ENCODE results near the gene CHMP4A. TPM values are rescaled to one million over a fixed set of nuclear protein-coding genes. Genes with fewer than 3 reads are reported as not detected.

Gene CHMP4A
- total and polyA plus RNA-seq, 9 of the 15 experiments (the other 6 are each of a cell fraction or from before 2014, with no cell fraction given) = 28.8 to 104 (median 52.7) TPM

- TF ChIP-seq DLX4 (CRISPR knock-in tag; IDR thresholded peaks at IDR 0.05) = no peak
- TF ChIP-seq SMARCA5 (IDR thresholded peaks at IDR 0.05) = no peak
- TF ChIP-seq SMARCB1 (IDR thresholded peaks at IDR 0.05; ENCODE audit: insufficient read length, low read depth) = no peak
- TF ChIP-seq, protein P1, sequence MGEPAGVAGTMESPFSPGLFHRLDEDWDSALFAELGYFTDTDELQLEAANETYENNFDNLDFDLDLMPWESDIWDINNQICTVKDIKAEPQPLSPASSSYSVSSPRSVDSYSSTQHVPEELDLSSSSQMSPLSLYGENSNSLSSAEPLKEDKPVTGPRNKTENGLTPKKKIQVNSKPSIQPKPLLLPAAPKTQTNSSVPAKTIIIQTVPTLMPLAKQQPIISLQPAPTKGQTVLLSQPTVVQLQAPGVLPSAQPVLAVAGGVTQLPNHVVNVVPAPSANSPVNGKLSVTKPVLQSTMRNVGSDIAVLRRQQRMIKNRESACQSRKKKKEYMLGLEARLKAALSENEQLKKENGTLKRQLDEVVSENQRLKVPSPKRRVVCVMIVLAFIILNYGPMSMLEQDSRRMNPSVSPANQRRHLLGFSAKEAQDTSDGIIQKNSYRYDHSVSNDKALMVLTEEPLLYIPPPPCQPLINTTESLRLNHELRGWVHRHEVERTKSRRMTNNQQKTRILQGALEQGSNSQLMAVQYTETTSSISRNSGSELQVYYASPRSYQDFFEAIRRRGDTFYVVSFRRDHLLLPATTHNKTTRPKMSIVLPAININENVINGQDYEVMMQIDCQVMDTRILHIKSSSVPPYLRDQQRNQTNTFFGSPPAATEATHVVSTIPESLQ (CRISPR knock-in tag; IDR thresholded peaks at IDR 0.05) = peak; percentile 40; the same call in 1 of the 2 replicates
- TF ChIP-seq, protein P2, sequence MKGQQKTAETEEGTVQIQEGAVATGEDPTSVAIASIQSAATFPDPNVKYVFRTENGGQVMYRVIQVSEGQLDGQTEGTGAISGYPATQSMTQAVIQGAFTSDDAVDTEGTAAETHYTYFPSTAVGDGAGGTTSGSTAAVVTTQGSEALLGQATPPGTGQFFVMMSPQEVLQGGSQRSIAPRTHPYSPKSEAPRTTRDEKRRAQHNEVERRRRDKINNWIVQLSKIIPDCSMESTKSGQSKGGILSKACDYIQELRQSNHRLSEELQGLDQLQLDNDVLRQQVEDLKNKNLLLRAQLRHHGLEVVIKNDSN (CRISPR knock-in tag; IDR thresholded peaks at IDR 0.05) = no peak
- no peak for TF ChIP-seq ZNF253 (CRISPR knock-in tag; conservative IDR thresholded peaks at IDR 0.05)
- no peak for TF ChIP-seq OTX1 (CRISPR knock-in tag; IDR thresholded peaks at IDR 0.05)
- TF ChIP-seq MAX (CRISPR knock-in tag; IDR thresholded peaks at IDR 0.05) = peak; percentile 97
- peak; percentile 75 for TF ChIP-seq E2F3 (CRISPR knock-in tag; IDR thresholded peaks at IDR 0.05)
- TF ChIP-seq PHB2 (IDR thresholded peaks at IDR 0.05; ENCODE audit: low read depth) = no peak
- TF ChIP-seq ZBED1 (IDR thresholded peaks at IDR 0.05) = no peak
- no peak for TF ChIP-seq ZFP30 (CRISPR knock-in tag; IDR thresholded peaks at IDR 0.05; ENCODE audit: borderline replicate concordance)
- peak; percentile 94 for TF ChIP-seq POLR2G (IDR thresholded peaks at IDR 0.05; ENCODE audit: low read depth, low read length)
- no peak; the same call in 1 of the 2 replicates for TF ChIP-seq LCOR (CRISPR knock-in tag; IDR thresholded peaks at IDR 0.05)
- TF ChIP-seq BMI1 (IDR thresholded peaks at IDR 0.05; ENCODE audit: low read length) = peak; percentile 54; the same call in 1 of the 2 replicates
- TF ChIP-seq RBM15 (IDR thresholded peaks at IDR 0.05; ENCODE audit: insufficient read depth, low read length) = no peak
- no peak for TF ChIP-seq RFX7 (CRISPR knock-in tag; IDR thresholded peaks at IDR 0.05)
- TF ChIP-seq HES1 (IDR thresholded peaks at IDR 0.05; ENCODE audit: low read depth) = no peak
- no peak for TF ChIP-seq TRIM28 (IDR thresholded peaks at IDR 0.05)
- TF ChIP-seq, protein P3, sequence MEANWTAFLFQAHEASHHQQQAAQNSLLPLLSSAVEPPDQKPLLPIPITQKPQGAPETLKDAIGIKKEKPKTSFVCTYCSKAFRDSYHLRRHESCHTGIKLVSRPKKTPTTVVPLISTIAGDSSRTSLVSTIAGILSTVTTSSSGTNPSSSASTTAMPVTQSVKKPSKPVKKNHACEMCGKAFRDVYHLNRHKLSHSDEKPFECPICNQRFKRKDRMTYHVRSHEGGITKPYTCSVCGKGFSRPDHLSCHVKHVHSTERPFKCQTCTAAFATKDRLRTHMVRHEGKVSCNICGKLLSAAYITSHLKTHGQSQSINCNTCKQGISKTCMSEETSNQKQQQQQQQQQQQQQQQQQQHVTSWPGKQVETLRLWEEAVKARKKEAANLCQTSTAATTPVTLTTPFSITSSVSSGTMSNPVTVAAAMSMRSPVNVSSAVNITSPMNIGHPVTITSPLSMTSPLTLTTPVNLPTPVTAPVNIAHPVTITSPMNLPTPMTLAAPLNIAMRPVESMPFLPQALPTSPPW (CRISPR knock-in tag; IDR thresholded peaks at IDR 0.05) = peak; percentile 61
- TF ChIP-seq, protein P4, sequence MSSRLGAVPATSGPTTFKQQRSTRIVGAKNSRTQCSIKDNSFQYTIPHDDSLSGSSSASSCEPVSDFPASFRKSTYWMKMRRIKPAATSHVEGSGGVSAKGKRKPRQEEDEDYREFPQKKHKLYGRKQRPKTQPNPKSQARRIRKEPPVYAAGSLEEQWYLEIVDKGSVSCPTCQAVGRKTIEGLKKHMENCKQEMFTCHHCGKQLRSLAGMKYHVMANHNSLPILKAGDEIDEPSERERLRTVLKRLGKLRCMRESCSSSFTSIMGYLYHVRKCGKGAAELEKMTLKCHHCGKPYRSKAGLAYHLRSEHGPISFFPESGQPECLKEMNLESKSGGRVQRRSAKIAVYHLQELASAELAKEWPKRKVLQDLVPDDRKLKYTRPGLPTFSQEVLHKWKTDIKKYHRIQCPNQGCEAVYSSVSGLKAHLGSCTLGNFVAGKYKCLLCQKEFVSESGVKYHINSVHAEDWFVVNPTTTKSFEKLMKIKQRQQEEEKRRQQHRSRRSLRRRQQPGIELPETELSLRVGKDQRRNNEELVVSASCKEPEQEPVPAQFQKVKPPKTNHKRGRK (tag; IDR thresholded peaks at IDR 0.05) = no peak
Observed at GRCh38 chr14:24195186-24196070, 17.9 kb downstream of the CHMP4A start, which contains the start of gene TM9SF1 (continued).

Data from K562 (cell line).